NB4 (cell line): ENCODE measurements around the gene CDSN.

Source experiments
- DNase-seq: peaks from one replicate; pipeline ENCODE4 v3.0.0; 2010; ENCODE audit warnings: low read depth
- H3K4me3 ChIP-seq: one replicate; pipeline ENCODE4 v1.5.1; 2011; ENCODE audit warnings: mild to moderate bottlenecking, low read depth, low read length, moderate library complexity
- MYC ChIP-seq: IDR thresholded peaks from 2 replicates; pipeline ENCODE4 v1.6.1; 2011; ENCODE audit warnings: low read depth, low read length
- POLR2A ChIP-seq: IDR thresholded peaks from 2 replicates; pipeline ENCODE4 v1.6.1; 2011; ENCODE audit warnings: mild to moderate bottlenecking; ENCODE audit not compliant: insufficient read length; ENCODE audit errors: extremely low read depth
- TF ChIP-seq, protein P1 (sequence below): IDR thresholded peaks from 2 replicates; pipeline ENCODE4 v1.6.1; 2011; ENCODE audit warnings: low read depth, low read length
- TF ChIP-seq, protein P2 (sequence below): IDR thresholded peaks from one replicate; pipeline ENCODE4 v1.5.1; 2012; ENCODE audit warnings: low read depth, low read length

The CDSN gene

GRCh38 chr6:31065556-31065955 lies 54.7 kb downstream of the CDSN start:
- no peak for DNase-seq

More at GRCh38 chr6:31065556-31065955, 54.7 kb downstream of the CDSN start:
- no peak overlapping the region for H3K4me3 ChIP-seq
- TF ChIP-seq, protein P1, sequence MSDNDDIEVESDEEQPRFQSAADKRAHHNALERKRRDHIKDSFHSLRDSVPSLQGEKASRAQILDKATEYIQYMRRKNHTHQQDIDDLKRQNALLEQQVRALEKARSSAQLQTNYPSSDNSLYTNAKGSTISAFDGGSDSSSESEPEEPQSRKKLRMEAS, result no peak
- TF ChIP-seq POLR2A (no peak), MYC (no peak)
- TF ChIP-seq, protein P2, sequence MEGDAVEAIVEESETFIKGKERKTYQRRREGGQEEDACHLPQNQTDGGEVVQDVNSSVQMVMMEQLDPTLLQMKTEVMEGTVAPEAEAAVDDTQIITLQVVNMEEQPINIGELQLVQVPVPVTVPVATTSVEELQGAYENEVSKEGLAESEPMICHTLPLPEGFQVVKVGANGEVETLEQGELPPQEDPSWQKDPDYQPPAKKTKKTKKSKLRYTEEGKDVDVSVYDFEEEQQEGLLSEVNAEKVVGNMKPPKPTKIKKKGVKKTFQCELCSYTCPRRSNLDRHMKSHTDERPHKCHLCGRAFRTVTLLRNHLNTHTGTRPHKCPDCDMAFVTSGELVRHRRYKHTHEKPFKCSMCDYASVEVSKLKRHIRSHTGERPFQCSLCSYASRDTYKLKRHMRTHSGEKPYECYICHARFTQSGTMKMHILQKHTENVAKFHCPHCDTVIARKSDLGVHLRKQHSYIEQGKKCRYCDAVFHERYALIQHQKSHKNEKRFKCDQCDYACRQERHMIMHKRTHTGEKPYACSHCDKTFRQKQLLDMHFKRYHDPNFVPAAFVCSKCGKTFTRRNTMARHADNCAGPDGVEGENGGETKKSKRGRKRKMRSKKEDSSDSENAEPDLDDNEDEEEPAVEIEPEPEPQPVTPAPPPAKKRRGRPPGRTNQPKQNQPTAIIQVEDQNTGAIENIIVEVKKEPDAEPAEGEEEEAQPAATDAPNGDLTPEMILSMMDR, result no peak
